ENCODE data around the gene OSBPL8.

GRCh38 chr12:76317976-76318375, 241.6 kb downstream of the OSBPL8 start:
- TF ChIP-seq, protein P1, sequence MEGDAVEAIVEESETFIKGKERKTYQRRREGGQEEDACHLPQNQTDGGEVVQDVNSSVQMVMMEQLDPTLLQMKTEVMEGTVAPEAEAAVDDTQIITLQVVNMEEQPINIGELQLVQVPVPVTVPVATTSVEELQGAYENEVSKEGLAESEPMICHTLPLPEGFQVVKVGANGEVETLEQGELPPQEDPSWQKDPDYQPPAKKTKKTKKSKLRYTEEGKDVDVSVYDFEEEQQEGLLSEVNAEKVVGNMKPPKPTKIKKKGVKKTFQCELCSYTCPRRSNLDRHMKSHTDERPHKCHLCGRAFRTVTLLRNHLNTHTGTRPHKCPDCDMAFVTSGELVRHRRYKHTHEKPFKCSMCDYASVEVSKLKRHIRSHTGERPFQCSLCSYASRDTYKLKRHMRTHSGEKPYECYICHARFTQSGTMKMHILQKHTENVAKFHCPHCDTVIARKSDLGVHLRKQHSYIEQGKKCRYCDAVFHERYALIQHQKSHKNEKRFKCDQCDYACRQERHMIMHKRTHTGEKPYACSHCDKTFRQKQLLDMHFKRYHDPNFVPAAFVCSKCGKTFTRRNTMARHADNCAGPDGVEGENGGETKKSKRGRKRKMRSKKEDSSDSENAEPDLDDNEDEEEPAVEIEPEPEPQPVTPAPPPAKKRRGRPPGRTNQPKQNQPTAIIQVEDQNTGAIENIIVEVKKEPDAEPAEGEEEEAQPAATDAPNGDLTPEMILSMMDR (IDR thresholded peaks at IDR 0.05): no peak
- TF ChIP-seq POLR2A (IDR thresholded peaks at IDR 0.05; ENCODE audit: low read depth): no peak

Data from esophagus muscularis mucosa (tissue), 3 donors.